Measurements from ENCODE around the gene CD1B. TPM values are rescaled to one million over a fixed set of nuclear protein-coding genes. Genes with fewer than 3 reads are reported as not detected.

Gene CD1B
- polyA plus RNA-seq, 1 donor from 2014 or later = not detected

- Histone ChIP-seq H2AFZ (ENCODE audit: low read depth, low read length) (no peak overlapping the region), H3K4me2 (ENCODE audit: low read length) (no peak overlapping the region), H3K36me3 (ENCODE audit: insufficient read depth, low read length) (no peaks in the 10 kb centered on the region), H3K27ac (ENCODE audit: low read length) (no peak overlapping the region), H4K20me1 (ENCODE audit: insufficient read depth) (no peaks in the 10 kb centered on the region), H3K9me2 (ENCODE audit: insufficient read depth, low read length) (no peaks in the 10 kb centered on the region), H3K79me2 (replicated peaks; ENCODE audit: insufficient read depth, low read length) (no peaks in the 10 kb centered on the region), H3K4me3 (ENCODE audit: low read length) (no peak overlapping the region), H3K27me3 (ENCODE audit: insufficient read depth, low read depth, low read length) (no peaks in the 10 kb centered on the region), H3K9ac (ENCODE audit: low read length) (no peak overlapping the region), H3K9me3 (ENCODE audit: low read length) (no peaks in the 10 kb centered on the region), H3F3A (ENCODE audit: insufficient read depth, low read length, poor library complexity, severe bottlenecking) (no peaks in the 10 kb centered on the region)
- TF ChIP-seq POLR2AphosphoS5 (IDR thresholded peaks at IDR 0.05) (no peak), RAD21 (conservative IDR thresholded peaks at IDR 0.05) (no peak), EZH2 (IDR thresholded peaks at IDR 0.05; ENCODE audit: borderline replicate concordance, insufficient read depth, low read length, poor library complexity, severe bottlenecking) (no peak), MXI1 (conservative IDR thresholded peaks at IDR 0.05; ENCODE audit: poor library complexity, severe bottlenecking) (no peak), REST (IDR thresholded peaks at IDR 0.05; ENCODE audit: borderline replicate concordance) (no peak), EP300 (conservative IDR thresholded peaks at IDR 0.05; ENCODE audit: poor library complexity, severe bottlenecking) (no peak), SMC3 (conservative IDR thresholded peaks at IDR 0.05; ENCODE audit: poor library complexity) (no peak), CTCF (IDR thresholded peaks at IDR 0.05; ENCODE audit: poor library complexity, severe bottlenecking) (no peak), TAF1 (IDR thresholded peaks at IDR 0.05; ENCODE audit: low read depth) (no peak)
These were observed 44.8 kb downstream of the CD1B start for GRCh38 chr1:158286487-158286886.

GRCh38 chr1:158285756-158286241, 45.5 kb downstream of the CD1B start:
- Histone ChIP-seq H3K79me2 (replicated peaks; ENCODE audit: insufficient read depth, low read length) (no peaks in the 10 kb centered on the region), H3F3A (ENCODE audit: insufficient read depth, low read length, poor library complexity, severe bottlenecking) (no peaks in the 10 kb centered on the region), H3K36me3 (ENCODE audit: insufficient read depth, low read length) (no peaks in the 10 kb centered on the region), H3K27ac (ENCODE audit: low read length) (no peak overlapping the region), H3K9me2 (ENCODE audit: insufficient read depth, low read length) (no peaks in the 10 kb centered on the region), H4K20me1 (ENCODE audit: insufficient read depth) (no peaks in the 10 kb centered on the region), H3K27me3 (ENCODE audit: insufficient read depth, low read depth, low read length) (no peaks in the 10 kb centered on the region), H3K9ac (ENCODE audit: low read length) (no peak overlapping the region), H3K9me3 (ENCODE audit: low read length) (no peaks in the 10 kb centered on the region), H3K4me2 (ENCODE audit: low read length) (no peak overlapping the region), H3K4me3 (ENCODE audit: low read length) (no peak overlapping the region), H2AFZ (ENCODE audit: low read depth, low read length) (no peak overlapping the region)
- TF ChIP-seq RAD21 (conservative IDR thresholded peaks at IDR 0.05) (no peak), EZH2 (IDR thresholded peaks at IDR 0.05; ENCODE audit: borderline replicate concordance, insufficient read depth, low read length, poor library complexity, severe bottlenecking) (no peak), EP300 (conservative IDR thresholded peaks at IDR 0.05; ENCODE audit: poor library complexity, severe bottlenecking) (no peak), TAF1 (IDR thresholded peaks at IDR 0.05; ENCODE audit: low read depth) (no peak), SMC3 (conservative IDR thresholded peaks at IDR 0.05; ENCODE audit: poor library complexity) (no peak)
